T-helper 9 cell (primary cell): ENCODE measurements around the gene PRDM15.

Source experiments
- DNase-seq: peaks from one replicate; pipeline ENCODE4 v3.0.0-alpha.2; 2020

The PRDM15 gene

DNA sequence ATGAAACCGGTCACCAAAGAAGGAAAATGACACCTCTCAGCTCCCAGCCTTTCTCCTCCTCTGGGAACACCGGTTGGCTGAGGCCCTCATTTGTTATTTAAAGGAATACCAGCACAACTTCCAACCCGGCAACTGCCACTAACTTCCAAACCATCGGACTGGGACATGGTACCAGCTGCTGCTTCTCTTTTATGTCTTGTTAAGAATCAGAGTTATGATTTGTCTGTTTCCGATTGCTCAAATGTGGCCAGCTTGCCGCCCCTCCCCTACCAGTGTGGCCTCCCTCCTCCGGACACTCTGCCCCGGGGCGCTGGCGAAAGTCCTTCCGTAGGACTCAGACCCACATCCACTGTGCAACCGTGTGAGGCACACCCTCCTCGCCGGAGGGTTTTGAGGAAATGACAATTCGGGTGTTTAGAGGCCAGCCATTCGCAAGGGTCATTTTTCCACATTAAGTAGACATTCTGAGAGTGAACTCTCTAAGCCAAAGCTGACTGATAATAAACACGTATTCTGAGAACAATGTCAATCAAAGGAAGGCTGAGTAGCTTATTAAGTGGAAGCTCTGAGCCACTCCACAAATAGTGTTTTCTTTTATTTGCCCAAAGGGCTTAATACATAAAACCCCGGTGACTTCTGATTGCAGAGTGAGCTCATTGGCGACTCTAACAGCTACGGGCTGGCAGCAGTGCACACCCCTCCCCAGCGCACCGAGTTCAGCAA, 117.8 kb downstream of the PRDM15 start:
- DNase-seq, result no peak

DNA sequence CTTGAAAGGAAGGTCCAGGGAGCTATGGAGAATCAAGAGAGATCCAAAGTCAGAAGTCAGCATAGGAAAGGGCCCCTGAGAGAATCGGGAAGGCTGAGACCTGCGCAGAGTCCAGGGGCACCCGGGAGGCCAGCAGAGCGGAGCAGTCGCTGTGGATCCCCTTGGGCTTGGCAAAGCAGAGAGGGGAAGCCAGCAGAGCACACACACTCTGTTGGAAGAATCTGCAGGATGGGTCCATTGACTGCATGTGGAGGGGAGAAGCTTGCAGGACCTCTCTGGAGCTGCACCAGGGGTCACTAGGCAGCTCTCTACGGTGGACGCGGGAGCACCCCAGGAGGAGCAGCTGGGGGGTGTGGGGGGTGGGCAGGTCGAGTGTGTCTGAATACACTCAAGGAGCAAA, 118.7 kb downstream of the PRDM15 start:
- no peak for DNase-seq

DNA sequence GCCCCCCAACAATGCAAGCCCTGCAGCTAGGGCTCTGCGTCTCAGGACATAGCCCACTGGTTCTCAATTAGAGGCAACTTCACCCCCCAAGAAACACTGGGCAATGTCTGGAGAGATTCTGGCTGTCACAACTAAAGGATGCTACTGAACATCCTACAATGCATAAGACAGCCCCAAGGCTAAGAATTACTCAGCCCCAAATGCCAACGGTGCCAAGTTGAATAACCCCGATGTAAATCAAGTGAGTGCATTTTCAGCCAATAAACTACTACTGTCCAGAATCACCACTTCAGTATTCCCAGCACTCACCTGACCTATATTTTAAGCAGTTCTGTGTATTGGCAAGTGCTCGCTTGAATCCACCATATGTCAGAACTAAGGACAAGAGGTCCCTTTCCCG, 119.2 kb downstream of the PRDM15 start:
- no peak for DNase-seq

DNA sequence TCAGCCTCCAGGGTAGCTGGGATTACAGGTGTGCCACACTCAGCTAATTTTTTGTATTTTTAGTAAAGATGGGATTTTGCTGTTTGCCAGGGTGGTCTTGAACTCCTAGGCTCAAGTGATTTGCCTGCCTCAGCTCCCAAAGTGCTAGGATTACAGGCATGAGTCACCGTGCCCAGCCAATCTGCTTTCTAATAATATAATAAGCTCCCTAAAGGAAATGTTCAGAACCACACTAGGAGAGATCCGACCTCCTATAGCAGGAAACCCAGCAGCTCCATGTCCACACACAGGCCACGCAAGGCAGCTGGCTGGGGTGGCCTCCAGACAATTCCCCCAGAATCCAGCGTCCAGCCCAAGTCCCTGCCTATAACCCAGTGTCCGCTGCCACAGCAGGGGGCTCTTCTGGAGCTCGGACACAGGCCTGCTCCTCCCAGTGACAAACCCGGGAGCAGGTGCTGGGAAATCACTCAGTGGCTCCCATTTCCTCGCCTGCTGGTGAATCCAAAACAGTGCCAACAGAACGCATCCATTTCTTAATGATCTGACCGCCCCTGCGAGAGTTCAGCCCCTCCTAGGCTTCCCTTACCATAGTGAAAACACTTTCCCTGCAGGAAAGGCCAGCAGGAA, 119.8 kb downstream of the PRDM15 start:
- DNase-seq, result no peak

DNA sequence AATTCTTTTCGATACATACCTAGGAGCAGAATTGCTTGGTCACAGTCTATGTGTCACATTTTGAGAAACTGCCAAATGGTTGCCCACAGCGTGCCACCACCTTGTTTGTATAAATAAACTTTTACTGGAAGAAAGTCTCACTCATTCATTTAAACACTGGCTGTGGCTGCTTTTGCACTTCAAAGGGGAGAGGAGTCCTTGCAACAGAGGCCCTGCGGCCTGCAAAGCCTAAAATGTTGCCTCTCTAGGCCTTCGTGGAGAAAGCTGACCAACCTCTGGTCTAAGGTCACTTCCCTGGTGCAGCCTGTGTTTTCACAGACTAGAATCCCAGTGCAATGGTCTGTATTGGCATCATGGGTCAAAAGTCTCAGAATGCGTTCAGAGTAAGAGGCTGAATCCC, 120.6 kb downstream of the PRDM15 start:
- DNase-seq, result no peak

DNA sequence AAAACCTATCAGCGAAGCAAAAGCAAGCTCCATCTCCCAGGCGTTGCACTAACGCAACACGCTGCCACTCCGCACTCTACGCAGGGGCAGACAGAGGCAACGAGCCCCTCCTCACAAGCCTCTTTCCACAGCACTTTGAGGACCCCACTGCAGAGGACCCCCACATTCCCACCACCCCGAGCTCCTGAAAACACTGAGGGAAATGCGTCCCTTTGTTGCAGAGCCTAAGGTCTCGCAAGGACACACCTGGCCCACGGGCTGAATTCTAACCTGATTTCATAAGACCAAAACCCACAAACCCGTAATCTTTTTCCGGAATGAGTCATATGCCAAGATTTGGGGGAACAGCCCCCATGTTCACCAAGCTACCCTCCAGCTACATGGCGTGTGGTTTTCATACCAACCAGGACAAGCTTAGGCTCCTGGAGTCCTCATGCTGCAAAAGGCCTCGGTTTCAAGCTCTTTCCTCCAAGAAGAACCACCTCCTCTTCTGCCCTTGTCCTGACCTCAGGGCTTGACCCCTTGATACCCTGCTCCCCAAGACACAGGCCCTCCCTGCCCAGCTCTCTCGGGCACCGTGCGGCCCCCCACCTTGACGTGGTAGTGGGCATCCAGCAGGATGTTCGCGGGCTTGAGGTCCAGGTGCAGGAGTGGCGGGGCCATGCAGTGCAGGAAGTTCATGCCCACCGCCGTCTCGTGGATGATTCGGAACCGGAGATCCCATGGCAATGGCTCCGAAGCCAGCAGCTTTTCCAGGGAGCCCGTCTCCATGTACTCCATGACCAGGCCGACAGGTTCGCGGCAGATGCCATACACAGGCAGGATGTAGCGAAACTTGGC, 123.0 kb downstream of the PRDM15 start:
- DNase-seq, result no peak

DNA sequence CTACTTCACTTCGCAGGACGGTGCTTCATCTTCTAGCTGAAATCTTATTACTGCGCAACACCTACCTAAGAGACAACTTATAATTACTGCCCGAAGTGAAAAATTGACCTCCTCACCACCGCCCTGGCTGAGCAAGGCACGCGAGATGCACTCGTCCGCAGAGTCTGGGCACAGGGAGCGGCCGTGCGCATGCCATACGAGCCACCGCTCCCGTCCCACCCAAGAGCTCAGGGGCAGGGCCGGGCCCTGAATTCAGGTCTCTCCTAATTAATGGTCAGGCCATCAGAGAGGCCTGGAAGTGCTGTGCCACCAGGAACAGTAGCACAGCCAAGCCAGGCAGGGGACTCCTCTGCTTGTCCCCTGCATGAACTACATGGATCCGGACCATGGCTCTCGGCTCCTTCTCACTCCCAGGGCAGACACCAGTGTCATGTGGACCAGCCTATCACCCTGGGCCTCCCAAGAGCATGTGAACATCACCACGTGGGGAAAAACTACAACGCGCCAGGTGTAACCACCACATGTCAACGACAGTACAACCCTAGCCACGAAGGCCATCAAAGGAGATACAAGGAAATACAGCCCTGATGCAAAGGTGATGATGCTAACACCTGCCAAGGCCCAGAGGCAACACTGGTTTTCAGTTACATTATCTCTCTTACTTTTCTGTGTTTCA, 123.7 kb downstream of the PRDM15 start:
- no peak for DNase-seq

DNA sequence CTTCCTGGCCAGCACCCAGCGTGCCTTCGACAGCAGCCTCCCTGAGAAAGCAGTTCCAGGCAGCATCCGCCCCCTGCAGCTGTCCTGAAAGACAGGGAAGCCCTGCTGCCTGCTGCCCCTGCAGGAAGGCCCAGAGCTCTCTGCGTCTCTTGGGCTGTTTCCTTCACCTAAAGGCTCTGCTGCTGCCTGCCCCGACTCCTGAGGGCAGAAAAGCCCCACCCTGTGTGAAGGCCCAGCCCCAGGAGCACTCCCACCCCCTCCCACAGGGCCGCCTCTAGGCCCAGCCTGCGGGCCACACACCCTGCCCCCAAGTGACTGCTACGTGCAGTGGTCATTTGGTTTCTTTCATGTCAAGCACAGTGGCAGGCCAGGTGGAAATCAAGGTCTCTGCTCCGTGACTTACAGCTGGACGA, 124.7 kb downstream of the PRDM15 start:
- DNase-seq, result no peak

DNA sequence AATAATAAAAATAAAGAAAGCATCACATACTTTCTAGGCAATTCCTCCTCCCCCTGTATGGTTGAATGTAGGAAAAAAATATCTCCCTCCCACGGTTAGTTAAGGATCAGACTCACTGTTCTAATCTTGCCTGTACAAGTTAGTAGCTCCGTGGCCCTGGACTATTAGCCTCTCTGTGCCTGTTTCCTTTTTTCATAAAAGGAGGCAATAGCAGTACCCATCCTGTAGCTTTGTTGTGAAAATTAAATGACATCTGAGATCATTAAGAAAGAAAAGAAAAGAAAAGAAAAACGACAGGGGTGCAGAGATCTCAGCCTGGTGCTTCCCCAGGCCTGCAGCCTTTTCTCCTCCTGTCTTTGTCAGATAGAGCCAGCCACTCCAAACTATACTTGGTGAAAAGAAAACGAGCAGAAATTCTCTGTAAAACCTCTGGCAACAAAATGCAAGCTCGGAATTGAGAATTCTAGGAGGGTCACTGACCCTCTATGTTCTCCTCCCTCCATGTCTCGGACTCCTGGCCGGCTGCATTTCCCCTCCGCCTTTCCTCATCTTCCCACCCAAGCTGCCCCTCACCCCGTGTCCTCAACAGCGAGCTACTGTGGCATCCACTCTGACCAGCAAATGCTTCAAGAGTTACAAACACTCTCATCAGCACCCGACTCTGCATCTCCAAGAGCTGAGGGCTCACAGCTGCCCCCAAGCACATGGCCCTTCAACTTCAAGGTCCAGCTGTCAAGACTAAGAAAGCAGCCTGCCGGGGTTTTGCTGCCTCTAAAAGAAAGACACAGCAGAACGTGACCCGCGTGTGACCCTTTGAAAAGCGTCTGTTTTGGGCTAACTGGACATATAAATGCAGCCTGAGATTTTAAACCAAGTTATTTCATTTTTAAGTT, 125.9 kb downstream of the PRDM15 start:
- no peak for DNase-seq

DNA sequence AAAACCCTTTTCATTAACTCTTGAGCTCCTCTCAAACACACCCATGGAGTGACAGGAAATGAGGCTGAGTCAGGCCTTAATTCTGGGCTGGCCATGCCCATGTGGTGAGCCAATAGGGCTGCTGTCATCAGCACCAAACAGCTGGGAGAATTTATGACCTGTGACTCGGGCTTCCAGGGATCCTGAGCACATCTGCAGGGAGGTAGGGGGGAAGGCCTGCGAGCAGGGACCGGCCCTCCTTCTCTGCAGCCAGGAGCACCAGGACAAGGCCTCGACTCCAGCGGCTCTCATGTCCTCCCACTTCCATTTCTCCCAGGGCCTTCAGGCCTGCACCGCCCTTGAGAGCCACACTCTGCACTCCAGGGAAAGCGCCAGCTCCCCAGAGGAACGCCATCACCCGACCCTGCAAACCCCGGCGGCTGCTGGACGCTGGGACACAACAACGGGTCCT, 126.9 kb downstream of the PRDM15 start:
- no peak for DNase-seq

DNA sequence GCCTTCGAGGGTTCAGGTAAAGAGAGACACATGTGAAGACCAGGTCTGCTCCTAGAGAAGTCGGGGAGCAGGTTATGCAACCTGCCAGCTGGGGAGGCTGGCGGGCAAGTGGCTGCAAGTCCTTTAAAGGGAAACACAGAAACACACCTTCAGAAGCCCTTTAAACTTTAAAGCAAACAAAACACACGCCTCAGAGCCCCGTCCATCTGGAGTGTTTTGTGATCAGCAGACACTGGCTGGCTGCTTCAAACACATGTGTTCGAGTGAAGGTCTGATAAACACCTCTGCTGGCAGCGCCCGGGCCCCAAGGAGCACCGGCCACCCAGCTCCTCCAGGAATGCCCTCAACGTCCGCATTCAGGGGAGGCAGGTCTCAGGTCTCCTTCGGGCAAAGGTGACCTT, 127.5 kb downstream of the PRDM15 start:
- no peak for DNase-seq

DNA sequence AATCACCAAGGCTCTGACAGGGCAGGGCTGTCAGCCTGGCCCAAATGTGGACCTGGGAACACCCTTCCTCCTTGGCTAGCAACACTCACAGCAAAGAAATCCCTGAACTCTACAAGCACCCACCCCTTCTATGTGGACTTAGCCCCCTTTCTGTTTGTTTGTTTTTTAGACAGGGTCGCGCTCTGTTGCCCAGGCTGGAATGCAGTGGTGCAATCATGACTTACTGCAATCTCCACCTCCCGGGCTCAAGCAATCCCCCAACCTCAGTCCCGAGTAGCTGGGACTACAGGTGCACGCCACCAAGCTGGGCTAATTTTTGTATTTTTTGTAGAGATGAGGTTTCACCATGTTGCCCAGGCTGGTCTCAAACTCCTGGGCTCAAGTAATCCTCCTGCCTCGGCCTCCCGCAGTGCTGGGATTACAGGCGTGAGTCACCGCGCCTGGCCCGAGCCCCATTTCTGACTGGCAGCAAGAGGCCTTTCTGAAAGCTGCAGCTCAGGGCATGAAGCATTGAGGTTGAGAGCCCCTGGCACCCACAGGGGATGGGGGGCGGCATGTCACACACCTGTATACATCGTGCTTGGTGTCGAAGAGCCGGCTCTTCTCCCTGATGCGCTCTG, 128.5 kb downstream of the PRDM15 start:
- no peak for DNase-seq

DNA sequence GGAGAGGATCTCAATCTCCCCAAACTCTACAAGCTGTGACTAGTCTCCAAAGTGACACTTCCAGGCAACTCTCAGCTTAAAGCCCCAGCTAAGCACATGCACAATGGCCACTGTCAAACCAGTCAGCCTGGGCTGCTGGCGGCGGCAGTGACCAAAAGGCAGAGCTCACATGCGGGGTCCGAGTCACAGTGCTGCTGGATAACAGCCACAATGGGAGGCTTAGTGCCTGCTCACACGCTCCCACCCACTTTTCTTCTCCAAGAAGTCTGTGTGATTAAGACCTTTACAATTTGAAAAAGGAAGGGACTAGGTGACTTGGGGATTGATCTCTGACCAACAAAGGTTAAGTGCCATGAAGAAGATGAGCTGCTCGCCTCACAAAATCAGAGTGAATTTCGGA, 129.1 kb downstream of the PRDM15 start:
- no peak for DNase-seq

DNA sequence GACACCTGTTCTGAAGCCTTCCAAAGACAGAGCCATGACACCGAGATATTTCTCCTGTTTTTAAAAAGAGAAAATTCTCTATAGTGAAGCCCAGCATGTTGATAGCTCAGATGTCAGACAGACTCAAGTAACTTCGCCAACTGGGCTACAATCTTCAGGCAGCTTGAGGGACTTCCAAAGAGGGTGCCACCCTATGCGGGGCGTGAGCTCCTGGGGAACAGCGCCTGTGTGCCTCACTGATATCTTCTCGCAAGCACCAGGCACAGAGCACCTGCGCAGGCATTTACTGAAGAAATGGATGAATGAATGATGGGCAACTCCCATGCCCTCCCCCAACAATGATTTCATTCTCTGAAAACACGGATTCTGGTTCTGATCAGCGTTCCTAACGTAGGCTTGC, 129.9 kb downstream of the PRDM15 start:
- no peak for DNase-seq
